Stimulated activated CD8-positive, alpha-beta memory T cell treated with anti-CD3 and anti-CD28 coated beads, Interleukin-4, amount 100 ng/mL, for 4 hours (primary cell): Measurements from ENCODE around the gene TAL1.
A peak's percentile ranks its signal among the peaks of the same experiment; 100 is the strongest.
"Not testable (repeated sequence)": the region's sequence is repeated elsewhere in the genome, so short reads cannot be mapped to it uniquely, and the experiment has no call there.

Source experiments
- DNase-seq, 2 donors: peaks; one replicate each; pipeline ENCODE4 v3.0.0-alpha.2; 2020; ENCODE audit warnings: low read depth in 2 of 2, low spot score in 1 of 2

The TAL1 gene

DNA sequence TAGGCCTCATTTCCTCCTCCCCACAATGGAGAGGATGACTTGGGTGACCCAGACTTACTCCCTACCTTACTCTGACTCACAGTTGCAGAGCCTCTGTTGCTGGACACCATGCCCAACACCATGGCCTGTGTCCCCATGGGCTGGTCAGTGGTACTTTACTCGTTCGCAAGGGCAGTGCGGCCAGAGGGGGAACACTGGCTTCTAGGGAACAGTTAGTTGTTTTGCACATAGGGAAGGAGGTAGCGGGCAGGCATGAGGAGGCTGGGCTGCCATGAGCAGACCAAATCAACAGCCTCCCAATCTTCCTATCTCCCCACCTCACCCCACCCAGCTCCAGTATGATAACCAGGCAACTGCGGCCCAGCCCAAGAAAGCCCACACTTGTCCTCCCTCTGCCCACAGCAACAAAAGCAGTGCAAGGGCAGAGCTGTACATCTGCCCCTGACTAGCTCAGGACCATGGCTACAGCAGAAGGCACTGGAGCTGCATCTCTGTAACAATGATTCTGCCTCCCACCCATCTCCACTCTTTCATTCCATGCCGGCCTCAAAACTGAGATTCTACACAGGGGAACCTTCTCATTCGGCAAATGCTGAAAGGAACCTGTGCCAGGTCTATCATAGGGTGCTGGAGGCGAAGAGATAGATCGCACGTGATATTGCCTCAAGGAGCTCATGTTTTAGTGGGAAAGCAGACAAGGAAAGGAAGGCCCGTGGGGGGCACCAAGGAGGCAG, 18.6 kb downstream of the TAL1 start:
- no peak for DNase-seq

DNA sequence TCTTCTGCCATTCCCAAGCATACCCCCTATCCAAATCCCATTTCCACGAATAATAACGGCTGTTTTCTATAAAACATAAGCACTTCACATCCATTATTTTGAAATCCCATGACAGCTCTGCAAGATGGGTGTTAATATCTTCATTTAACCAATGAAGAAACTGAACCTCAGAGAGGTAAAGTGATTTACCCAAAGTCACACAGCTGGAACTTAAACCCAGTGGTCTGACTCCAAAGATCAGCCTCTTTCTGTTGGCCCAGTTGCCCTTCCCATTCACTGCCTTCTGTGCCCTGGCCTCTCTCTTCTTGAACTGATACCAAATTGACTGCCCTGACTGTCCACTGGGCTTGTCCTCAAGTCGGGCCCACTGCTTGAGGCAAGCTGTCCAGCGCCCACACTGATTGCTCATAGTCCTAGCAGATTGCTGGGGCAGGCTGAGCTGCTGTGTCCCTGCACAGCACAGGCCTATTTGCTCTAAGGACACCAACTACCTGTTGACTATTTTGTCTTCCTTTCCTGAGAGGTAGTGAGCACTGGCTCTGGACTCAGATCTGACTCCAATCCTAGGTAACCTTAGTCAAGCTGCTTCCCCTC, 19.3 kb downstream of the TAL1 start:
- no peak for DNase-seq

DNA sequence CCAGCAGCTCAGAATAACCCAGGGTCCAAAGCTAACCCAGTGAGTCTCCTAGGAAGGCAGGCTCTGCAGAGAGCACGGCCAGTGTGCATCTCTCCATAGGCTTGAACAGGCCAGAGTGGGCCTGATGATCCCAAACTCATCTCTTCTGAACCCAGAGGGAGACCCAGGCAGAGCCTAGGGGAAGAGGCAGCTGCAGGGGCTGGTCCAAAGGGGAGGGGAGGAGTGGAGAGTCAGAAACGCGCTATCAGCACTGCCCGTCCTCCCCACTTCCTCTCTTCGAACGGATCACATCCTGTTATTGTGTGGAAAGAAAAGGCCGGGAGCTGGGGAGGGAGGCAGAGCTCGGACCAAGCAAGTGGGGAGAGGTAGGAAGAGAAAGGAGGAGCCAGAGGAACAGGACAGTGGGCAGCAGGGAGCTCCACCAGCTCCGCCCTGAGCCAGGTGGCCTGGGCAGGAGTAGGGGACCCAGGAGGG, 20.2 kb downstream of the TAL1 start:
- DNase-seq: no peak

DNA sequence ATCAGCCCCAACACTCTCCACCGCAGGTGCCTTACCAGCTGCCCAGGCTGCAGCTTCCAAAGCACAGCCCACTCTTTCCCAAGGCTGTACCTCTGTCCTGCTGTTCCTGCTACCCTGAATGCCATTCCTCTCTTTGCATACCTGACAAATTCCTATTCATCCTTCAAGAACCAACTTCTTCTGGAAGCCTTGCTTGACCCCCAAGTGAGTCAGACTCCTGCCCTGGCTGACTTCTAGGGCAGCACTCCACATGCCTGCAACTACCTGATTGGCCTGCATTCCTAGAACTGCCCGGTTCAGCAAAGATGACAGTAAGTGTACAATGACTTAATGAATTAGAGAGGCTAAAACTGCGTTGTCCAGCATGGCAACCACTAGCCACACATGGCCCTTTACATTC, 21.4 kb downstream of the TAL1 start:
- no peak for DNase-seq

DNA sequence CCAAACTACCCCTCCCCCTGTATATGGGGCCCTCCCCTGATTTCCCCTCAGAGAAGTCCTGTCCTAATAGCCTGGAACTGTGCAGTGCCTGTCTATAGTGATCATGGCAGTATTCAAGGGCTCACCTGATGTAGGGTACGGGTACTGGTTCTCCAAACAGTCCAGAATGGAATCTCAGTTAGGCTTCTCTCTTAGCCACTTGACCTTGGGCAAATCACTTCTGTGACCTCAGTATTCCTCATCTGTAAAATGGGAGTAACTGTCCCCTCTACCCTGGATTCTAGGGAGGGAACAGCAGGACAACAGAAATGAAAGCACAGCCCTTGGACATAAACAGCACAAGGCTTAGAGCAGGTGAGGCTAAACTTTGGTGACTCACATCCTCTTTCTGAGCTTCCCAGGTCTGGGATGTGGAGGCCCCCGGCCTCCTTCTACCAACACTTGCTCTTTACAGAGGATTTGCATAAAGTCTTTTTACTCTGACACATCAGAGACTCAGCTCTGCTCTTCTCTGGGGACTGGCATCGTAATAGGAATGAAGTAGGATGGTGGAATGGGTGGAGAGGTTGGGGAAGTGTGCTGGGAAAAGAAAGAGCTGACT, 22.2 kb downstream of the TAL1 start:
- no peak for DNase-seq

DNA sequence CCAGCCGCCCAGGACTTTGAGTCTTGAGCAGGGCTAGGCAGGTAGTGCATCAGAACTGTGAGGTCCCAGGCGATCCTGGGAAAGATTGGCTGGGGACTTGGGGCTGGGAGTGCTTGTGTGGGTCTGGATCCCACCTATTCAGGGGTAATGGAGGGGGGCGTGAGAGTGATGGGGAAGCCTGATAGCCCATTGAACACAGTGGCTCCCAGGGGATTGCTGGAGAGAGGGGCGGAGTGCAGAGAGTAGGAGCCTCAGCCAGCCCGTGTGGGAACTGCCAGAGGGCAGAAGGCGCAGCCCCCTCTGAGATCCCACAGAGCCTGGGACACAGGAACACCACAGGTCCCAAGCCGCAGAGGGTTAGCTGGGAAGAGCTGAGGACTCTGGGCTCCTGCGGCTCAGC, 22.9 kb downstream of the TAL1 start:
- DNase-seq: no peak

DNA sequence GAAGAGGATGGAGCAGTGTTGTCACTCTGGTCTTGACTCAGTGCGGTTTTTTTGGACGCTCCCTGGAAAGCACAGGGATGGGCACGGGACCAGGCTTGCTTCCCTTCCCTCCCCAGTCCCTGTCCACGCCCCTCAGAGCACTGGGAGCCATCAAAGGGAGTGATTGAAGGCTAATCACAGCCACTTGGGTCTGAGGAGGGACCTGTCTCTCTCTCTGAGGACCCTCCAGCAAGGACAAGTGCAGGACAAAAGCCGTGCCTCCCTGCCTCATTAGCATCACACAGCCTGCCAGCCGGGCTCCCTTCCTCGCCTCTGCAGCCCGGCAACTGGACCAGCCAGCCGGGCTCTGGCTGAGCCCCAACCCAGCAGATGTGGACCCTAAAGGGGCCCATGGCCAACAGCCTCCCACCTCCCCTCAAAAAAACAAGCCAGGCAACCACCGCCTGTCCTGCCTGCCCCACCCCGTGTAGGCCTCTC, 23.6 kb downstream of the TAL1 start:
- DNase-seq: no peak

DNA sequence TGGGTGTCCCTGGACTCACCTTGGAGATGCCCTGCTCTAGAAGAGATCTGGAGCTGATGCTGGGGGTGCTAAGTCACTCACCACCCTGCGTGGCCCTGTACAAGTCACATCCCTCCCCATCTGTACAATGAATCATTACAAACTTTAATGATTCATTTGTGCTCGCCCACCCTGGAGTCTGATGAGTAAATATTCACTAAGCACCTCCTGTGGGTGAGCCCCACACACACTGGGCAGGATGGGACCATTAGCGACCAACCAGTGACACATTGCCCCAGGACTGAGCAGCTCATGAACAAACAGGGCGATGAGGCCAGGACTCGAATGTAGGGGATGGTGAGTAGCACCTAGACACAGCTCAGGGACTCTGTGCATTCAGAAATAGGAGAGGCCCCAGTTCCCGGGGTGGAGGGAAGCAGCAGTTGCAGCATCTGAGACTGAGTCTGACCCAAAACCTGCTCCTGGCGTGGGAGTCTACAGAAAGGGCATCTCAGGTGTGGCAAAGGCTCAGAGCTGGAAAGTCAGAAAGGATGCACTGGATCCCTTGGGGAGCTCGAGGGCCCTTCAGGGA, 24.1 kb downstream of the TAL1 start:
- DNase-seq: no peak

DNA sequence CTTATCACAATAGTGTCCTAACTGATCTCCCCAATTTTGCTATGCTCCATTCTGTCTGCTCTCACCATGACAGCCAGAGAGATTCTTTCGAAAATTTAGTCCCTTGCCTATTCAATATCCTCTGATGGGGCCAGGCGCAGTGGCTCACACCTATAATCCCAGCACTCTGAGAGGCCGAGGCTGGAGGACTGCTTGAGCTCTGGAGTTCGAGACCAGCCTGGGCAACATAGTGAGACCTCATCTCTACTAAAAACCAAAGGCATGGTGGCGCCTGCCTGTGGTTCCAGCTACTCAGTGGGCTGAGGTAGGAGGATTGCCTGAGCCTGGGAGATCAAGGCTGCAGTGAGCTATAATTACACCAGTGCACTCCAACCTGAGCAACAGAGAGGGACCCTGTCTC, 26.1 kb downstream of the TAL1 start:
- DNase-seq: no peak

DNA sequence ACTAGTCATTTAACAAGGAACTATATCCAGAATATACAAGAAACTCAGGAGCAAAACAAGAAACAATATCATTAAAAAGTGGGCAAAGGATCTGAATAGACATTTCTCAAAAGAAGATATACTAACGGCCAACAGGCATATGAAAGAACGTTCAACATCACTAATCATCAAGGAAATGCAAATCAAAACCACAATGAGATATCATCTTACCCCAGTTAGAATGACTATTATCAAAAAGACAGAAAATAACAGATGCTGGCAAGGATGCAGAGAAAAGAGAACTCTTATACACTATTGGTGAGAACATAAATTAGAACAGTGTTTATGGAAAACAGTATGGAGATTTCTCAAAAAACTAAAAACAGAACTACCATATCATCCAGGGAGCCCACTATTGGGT, 28.5 kb downstream of the TAL1 start:
- not testable (repeated sequence) for DNase-seq

DNA sequence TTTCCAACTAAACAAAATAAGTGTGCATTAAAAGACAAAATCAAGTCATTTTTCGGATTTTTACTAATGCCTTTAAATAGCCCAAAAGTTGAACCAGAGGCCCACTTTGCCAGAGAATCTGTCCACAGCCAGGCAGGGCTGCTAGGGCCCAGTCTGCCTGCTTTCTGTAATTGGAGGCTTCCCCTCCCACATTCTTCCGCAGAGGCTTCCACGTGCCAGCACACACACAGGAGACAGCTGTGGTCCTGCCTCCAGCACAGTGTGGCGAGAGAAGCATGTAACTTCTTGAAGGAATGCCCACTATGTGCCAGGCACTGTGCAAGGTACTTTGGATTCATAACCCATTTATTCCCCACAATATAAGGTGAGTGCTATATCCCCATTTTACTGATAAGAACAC, 30.8 kb downstream of the TAL1 start:
- DNase-seq: no peak

DNA sequence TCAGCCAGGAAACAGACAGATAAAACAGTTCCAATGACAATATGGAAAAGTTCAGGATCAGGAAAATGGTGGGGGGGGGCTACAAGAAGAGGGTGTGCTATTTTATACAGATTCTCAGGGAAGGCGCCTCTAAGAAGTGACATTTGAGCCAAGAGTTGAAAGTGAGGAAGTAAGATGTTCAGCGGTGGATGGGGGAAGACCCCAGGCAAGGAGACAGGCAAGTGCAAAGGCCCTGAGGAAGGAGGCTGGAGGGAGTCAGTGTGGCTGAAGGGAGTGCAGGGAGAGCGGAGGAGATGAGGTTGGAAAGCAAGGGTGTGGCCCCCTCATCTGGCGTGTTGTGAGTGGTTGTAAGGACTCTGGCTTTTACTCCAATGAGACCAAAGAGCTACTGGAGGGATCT, 33.8 kb downstream of the TAL1 start:
- no peak for DNase-seq

DNA sequence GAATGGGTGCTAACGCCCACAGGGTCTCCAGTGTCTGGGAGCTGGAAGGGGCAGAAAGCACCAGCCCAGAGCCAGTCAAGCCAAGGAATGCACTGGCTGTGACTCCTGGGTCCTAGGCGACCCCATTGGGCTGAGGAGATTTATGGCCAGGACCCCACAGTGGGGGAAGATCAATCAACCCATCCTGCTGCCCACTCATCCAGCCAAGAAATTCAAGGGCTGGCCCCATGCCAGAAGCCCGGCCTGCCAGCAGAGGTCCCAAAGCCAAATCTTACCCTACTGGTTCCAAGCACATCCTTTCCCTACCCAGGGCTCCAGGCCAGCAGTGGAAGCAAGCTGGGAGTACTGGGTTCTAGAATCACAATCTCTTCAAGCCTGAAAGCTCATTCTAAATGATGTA, 35.4 kb downstream of the TAL1 start:
- no peak for DNase-seq

DNA sequence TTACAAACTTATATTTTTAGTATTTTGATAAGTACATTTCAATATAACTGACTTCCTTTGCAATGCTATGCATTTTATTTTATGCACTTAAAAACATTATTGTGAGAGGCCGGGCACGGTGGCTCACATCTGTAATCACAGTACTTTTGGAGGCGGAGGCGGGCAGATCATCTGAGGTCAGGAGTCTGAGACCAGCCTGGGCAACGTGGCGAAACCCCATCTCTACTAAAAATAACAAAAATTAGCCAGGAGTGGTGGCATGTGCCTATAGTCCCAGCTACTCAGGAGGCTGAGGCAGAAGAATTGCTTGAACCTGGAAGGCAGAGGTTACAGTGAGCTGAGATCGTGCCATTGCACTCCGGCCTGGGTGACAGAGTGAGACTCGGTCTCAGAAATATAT, 36.0 kb downstream of the TAL1 start:
- not testable (repeated sequence) for DNase-seq

DNA sequence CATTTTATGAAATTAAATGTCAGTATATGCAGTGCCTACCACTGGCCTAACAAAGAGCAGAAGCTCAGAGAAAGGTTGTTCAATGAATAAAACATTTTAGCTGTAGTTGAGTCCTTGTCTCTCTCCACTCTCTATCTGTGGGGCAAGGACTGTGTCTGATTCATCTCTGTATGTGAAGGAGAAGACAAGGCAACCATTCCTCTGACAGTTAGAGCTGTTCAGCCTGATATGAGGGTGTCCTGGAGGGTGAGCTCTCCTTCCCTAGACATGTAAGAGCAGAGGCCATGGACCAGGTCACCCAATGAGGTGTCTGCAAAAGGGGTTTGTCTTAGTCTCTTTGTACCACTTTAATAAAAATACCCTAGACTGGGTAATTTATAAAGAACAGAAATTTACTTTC, 37.7 kb downstream of the TAL1 start:
- no peak for DNase-seq

DNA sequence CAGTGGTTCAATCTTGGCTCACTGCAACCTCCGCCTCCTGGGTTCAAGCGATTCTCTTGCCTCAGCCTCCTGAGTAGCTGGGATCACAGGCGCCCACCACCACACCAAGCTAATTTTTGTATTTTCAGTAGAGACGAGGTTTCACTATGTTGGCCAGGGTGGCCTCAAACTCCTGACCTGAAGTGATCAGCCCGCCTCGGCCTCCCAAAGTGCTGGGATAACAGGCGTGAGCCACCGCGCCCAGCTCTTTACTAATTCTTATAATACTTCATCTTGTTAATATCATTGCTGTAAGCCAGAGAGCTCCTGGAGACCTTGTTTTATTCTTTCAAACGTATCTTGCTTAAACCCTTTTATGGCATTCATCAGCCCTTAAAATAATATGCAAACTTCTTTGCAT, 38.5 kb downstream of the TAL1 start:
- DNase-seq: not testable (repeated sequence)

DNA sequence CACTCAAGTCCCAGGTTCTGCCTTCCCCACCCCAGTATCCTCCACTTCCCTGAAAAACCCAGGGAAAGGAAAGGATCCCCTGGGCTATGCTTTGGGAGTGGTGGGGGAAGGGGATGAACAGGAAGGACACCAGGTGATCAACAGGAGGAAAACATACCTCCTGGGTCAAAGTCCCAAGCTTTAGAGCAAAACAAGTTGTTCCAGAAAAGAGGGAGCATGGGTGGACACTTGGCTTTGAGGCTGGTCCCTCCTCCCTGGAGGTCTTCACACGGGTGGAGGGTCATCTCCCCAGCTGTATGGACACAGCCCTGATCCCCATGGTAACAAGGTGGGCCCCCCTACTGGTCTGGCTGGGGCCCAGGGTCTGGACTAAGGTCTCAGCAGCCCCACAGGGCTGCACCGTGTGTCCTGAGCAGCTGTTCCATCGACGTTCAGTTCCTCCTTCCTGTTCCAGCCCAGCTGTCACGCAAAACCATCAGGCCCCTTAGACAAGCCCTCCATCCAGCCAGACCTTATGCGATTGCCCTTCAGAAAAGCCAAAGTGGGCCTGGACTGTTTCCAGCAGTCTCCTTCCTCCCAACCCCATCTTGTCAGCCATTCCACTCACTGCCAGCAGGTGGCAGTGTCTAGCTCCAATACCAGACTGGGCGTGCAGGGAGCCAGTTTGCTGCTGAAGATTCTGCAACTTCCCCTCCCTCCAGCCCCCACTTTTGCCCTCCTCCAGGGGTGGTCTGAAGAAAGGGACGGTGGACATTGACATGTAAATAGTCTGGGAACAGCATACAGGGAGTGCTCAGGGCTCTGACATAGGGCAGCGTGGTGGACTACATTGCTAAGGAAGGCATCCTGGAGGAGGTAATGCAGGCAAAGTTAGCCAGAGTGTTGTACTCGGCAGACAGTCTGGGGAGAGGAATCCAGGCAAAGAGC, 39.3 kb downstream of the TAL1 start:
- DNase-seq: peak; percentile 7 to 46

DNA sequence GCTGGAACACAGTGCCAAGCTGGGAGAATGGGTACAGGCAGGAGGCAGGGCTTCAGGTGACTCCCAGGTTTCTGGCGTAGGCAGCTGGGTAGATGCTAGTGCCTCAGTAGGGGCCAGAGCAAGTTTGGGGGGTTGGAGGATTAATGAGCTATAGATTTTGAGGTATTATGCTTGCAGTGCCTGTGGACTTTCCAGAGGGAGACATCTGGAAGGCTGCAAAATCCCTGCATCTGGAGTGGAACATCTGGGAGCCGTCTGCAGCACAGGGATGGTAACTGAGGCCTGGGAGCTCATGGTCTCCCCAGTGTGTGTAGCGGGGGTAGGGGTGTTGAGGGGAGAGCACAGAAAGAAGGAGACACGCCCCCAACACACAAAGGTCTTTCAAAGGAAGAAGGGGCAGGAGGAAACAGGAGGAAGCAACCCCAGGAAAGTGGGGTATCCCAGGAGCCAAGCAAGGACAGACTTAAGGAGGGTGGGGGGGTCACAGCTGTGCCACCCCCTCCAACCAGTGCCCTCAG, 40.0 kb downstream of the TAL1 start:
- no peak for DNase-seq

DNA sequence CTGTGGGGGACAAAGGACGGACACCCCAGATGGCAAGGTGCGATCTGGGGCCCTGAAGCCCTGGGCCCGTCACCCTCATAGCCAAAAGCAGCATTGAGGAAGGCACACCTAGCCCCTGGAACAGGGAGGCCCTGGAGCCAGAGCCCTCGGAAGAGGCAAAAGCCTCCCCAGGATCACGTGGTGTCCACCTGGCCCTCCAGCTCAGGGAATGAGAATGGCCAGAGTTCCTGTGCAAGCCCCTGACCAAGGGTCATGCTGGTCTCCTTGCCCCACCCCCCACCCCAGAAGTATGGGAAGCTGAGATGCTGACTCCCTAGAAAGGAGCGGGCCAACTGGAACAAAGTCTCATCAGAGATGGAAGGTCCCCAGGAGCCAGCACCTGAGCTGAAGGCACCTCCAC, 41.2 kb downstream of the TAL1 start:
- DNase-seq: no peak

DNA sequence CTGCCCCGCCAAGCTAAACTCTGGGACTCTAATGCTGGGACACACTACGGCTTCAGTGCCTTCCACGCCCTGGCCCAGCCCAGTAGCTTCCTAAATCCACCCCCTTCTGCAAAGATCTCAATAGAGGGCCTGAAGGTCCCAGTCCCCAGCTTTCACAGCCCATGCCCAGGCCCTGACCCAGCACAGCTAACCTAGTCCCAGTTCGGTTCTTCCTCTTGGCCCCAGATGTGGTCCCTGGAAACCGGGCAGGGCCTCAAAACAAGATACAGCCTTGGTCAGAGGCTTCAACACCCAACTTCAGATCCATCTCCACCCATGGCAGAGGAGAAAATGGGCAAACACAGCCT, 41.5 kb downstream of the TAL1 start:
- no peak for DNase-seq
